ENCODE measurements around the gene STRBP.

DNA sequence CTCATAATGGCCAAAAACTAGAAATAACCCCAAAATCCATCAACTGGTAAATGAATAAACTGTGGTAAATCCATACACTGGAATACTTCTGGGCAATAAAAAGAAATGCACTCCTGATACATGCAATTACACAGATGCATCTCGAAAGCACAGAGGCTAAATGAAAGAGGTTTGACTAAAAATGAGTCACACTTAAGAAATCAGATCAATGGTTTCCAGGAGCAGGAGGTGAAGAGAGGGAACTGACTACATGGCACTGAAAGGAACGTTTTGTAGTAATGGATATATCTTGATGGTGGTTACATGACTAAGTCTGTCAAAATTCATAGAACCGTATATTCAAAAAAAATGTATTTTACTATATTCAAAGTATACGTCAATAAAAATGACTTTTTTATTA is 42.4 kb downstream of the STRBP start:
- TF ChIP-seq CTCF (IDR thresholded peaks at IDR 0.05; ENCODE audit: low read depth, low read length, poor library complexity, severe bottlenecking) (no peak), EZH2phosphoT487 (IDR thresholded peaks at IDR 0.05; ENCODE audit: borderline replicate concordance, low read length) (no peak)

Measured in DOHH2 (cell line).